Activated CD4-positive, CD25-positive, alpha-beta regulatory T cell treated with anti-CD3 and anti-CD28 coated beads, Interleukin-2, amount 50 U/mL, for 72 hours (primary cell): ENCODE results near the gene CECR2.
"Not testable (repeated sequence)": the region's sequence is repeated elsewhere in the genome, so short reads cannot be mapped to it uniquely, and the experiment has no call there.

ENCODE experiments used
- DNase-seq: peaks from one replicate; pipeline ENCODE4 v3.0.0; 2021

The CECR2 gene

DNA sequence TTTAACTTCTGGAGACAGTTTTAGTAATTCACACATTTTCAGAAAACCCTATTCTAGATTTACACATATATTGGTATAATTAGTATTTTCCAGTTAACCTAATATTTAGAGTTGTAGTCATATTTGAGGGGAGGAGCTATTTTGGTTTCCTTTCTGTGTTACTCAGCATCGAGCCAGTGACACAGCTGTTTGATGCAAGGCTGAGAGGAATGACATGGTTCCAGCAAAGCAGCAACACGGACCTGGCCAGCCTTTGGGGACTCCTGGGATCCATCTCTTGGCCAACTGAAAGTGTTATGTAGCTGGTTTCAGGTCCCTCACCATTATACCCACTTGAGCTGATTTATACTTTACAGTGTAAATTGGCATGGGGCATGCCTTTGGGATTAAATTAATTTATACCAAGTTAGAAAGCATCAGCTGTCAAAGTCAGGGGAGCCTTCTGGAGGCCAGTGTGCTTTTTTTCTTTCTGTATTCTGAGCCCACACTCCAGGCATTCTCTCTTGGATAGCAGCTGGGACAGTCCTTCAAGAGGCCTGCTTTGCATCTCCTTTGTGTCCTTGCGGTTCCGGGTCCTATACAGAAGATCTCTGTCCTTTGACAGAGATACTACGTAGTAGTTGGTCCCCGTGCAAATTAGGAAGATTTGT lies 102.8 kb downstream of the CECR2 start:
- DNase-seq: no peak

- no peak for DNase-seq
Observed at GRCh38 chr22:17472932-17473331, 103.7 kb downstream of the CECR2 start.

- DNase-seq: no peak
Observed at GRCh38 chr22:17475318-17476230, 106.3 kb downstream of the CECR2 start.

DNA sequence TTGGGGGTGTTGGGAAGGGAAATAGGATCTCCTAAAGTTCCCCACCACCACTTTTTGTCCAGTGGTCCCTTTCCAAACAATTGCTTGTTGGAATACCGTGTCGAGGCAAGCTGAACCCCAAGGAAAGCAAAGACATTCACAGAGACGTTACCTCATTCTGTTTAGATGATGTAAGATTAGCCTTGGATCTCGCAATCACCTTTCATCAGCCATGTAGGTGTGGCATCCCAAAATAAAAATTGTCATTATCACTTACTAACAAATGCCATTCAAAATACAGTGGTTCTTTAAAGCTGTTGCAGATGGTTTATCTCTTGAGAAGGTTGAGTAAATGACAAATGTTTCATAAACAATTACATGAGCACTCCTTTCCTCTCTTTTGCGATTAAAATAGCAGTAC lies 107.6 kb downstream of the CECR2 start:
- no peak for DNase-seq

DNA sequence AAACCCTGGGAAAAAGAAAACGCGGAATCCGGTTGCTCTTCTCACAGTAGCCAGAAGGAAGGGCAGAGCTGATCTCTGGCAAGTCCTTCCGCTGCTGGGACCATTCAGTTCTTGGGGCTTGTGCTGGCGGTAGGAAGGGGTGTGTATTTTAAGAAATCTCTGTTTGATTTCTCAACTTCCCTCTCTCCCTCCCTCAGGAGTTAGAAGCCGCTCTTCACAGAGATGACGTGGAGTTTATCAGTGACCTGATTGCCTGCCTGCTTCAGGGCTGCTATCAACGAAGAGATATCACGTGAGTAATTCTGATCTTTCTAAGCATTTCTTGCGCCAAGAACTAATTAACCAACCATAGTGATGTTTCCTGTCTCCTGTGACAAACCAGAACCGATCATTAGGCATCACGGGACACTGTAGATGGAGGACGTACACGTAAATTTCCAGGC lies 108.2 kb downstream of the CECR2 start:
- DNase-seq: no peak

DNA sequence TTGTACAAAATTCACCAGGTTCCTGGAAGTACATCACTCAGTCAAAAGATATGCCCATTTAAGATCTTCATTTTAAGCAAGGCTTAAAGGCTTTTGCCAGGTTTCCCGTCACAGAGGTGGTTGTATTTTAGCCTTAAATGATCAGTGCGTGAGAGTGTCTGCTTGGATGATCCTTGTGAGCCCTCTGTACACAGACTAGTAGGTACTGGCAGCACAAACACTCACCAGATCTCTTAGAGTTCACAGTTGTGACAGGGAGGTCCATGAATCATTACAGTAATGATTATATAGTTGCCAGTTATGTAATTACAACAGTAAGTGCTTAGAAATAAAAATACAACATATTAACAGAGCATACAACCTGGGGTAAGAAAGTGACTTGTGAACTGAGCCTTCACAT lies 109.9 kb downstream of the CECR2 start:
- no peak for DNase-seq

GRCh38 chr22:17481424-17481823 lies 112.2 kb downstream of the CECR2 start:
- no peak for DNase-seq

DNA sequence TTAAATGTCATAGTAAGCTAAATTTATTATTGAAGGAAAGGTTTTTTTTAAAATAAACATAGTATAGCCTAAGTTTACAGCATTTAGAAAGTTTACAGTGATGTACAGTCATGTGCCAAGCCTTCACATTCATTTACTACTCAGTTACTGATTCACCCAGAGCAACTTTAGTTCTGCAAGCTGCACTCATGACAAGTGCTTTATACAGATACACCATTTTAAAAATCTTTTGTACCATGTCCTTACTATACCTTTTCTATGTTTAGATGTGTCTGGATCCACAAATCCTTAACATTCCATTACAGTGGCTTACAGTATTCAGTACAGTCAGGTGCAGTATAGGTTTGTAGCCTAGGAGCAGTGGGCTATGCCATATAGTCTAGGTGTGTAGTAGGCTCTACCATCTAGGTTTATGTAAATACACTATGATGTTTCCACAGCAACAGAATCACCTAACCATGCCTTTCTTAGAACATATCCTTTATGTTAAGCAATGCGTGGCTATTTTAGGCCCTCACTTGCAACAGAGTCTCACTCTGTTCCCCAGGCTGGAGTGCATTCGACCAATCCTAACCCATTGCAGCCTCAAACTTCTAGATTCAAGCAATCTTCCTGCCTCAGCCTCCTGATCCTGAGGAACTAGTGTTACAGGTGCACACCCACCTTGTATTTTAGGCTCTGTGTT lies 114.6 kb downstream of the CECR2 start:
- no peak for DNase-seq

DNA sequence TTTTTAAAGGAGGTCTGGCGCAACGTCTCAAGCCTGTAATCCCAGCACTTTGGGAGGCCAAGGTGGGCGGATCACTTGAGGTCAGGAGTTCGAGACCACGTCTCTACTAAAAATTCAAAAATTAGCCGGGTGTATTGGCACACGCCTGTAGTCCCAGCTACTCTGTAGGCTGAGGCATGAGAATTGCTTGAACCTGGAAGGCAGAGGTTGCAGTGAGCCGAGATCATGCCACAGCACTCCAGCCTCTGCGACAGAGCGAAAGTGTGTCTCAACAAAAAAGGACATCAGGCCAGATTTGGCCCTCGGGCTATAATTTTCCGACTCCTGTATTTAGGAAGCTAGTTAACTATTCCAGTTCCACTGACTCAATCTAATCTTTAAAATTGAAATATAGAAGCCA lies 115.3 kb downstream of the CECR2 start:
- no peak for DNase-seq

- no peak for DNase-seq
Observed at GRCh38 chr22:17486313-17486712, 117.1 kb downstream of the CECR2 start.

DNA sequence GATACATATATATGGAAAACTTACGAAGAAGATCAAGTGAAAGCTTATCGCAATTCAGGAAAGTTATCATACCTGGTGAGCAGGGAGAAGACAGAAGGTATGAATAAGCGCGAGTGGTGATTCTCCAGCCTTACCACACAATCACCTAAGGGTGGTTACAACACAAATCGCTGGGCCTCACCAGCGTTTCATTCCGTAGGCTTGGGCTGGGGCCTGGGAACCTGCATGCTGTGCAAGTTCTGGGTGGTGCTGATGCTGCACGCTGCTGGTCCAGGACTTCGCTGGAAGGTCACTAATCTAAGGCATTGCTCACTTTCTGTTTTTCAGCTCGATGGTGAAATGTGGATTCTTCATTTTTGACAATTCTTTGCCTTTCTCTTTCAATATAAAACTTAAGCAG lies 117.5 kb downstream of the CECR2 start:
- DNase-seq: no peak

DNA sequence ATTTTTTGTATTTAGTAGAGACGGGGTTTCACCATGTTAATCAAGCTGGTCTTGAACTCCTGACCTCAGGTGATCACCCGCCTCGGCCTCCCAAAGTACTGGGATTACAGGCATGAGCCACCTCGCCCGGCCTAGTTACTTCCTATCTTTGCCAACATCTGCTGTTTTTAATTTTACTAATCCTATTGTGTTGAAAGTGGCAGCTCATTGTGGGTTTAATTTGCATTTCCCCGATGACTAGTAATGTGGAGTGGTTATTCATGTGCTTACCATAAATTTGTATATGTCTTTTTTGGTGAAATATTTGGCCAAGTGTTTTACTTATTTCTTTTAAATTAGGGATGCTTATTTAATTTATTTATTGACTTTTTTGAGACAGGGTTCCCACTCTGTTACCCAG lies 119.8 kb downstream of the CECR2 start:
- no peak for DNase-seq

DNA sequence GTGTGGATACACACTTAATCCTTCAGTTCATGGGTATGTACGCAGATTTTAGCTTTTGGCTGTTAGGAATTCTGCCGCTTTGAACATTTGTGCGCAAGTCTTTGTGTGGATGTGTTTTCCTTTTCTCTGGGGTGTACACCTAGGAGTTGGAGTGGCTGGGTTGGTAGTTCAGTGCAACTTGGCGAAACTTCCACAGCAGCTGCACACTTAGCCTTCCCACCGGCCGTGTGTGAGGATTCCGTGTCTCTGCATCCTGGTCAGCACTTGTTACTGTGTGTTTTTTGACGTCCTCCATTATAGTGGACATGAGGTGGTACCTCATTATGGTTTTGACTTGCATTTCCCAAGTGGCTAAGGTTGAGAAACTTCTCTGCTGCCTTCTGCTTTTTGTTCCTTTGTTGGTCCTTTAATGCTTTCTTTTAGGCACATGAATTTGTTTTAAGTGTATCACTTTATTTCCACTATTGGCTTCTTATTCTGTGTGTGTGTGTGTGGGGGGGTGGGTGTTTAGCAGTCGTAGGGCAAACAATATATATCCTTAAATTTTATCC lies 121.9 kb downstream of the CECR2 start:
- DNase-seq: no peak

GRCh38 chr22:17492247-17492646 lies 123.0 kb downstream of the CECR2 start:
- no peak for DNase-seq

DNA sequence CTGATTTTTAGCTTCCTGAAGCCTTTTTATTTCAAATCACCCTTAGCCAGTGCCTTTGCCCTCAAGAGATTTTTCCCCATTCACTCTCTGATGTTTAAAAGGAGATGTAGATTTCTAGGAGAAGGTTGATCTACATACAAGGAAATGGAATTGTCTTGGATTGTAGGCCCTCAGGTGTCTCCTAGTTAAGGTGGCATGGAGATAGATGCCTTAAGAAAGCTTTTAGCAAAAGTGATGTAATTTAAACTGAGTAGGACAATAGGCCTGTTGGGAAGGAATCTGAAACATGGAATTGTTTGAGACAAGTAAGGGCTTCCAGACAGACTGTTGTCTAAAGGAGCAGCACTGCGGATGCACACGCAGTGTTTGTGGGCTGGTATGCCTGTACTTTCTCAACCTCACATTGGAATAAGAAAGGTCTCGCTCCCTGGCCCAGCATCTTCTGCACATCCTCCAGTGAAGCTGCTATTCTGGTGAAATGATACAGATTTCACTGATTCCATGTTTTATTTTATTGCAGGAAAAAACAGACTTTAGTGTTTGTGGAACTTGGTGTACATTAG lies 124.2 kb downstream of the CECR2 start:
- DNase-seq: no peak

DNA sequence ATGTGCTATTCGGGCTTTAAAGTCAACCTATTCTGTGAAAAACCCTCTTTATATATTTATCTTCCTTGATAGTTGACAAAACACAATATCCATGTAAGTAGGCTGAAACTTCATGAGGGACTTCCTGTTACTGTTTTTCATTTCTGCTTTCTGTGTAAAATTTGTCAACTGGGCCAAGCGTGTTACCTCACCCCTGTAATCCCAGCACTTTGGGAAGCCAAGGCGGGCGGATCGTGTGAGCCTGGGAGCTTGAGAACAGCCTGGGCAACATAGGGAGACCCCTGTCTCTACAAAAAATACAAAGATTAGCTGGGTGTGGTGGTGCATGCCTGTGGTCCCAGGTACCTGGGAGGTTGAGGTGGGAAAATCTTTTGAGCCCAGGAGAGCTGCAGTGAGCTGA lies 127.6 kb downstream of the CECR2 start:
- DNase-seq: no peak

- no peak for DNase-seq
Observed at GRCh38 chr22:17501679-17502285, 132.5 kb downstream of the CECR2 start.

GRCh38 chr22:17508110-17508509 lies 138.8 kb downstream of the CECR2 start:
- no peak for DNase-seq

GRCh38 chr22:17512960-17513359 lies 143.7 kb downstream of the CECR2 start:
- DNase-seq: no peak

DNA sequence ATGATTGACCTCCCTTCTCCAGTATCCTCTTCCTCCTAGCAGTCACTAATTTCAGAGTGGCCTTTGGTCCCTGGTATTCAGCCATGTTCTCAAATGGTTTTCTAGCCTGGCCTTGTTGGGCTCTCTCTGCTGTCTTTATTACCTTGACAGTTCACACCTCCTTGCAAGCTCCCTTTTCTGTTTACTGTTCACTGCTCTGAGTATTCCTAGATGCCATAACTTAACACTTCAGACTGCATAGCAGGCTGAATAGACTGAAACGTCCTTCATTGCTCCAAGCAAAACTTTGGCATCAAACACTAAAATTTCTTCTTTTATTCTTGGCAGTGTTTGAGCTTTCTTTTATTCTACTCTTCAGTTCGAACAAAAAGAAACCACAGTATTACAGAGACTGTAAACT lies 144.4 kb downstream of the CECR2 start:
- DNase-seq: no peak

DNA sequence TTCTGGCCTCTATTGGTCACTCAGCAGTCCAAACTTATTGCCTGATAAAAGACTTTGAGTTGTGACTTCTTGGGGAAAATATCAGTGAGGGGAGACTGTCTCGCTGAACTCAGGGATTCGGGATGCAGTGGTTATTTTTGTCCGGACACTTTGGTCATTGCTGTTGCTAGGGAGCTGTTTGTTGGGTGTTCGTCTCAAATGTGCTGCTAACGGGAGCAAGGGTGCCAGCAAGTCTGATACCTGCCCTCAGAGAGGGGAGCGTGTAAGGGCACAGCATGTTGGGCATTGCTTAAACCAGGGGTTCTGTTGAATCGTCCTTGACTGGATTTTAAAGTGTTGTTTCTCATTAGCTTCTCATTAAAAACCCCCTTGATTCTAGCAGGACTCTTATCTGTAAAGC lies 144.8 kb downstream of the CECR2 start:
- no peak for DNase-seq

DNA sequence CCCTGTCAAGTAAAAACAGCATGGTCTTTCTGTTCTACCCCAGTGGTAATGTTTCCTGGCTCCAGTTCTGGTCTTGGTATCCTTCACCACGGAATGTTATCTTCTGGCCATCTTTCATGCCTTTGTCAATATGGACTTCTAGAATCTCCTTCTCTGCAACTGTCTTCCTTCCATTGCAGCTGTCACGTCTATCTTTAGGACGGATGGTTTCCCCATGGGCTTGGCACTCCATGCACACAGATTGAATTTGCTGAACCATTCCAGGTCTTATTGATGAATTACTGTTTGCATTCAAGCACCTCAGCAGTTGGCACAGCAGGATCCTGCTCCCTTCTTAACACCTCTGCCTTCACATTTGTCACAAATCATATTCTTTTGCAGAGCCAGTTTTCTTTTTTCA lies 149.1 kb downstream of the CECR2 start:
- DNase-seq: no peak

DNA sequence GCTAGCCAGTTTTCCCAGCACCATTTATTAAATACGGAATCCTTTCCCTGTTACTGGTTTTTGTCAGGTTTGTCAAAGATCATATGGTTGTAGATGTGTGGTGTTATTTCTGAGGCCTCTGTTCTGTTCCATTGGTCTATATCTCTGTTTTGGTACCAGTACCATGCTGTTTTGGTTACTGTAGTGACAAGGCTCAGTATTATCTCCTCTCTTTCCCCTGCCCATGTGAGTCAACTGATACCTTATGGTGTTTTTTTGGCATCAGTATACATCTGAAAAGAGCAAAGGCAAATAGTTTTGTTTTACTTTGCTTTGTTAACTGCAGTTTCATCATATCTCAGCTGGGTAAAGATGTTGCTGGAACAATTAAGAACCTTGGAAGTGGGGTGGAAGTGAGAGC lies 152.7 kb downstream of the CECR2 start:
- not testable (repeated sequence) for DNase-seq
